ENCODE measurements around the gene OSCP1.

GRCh38 chr1:36493524-36493923, 43.3 kb upstream of the OSCP1 start:
- TF ChIP-seq, protein P1, sequence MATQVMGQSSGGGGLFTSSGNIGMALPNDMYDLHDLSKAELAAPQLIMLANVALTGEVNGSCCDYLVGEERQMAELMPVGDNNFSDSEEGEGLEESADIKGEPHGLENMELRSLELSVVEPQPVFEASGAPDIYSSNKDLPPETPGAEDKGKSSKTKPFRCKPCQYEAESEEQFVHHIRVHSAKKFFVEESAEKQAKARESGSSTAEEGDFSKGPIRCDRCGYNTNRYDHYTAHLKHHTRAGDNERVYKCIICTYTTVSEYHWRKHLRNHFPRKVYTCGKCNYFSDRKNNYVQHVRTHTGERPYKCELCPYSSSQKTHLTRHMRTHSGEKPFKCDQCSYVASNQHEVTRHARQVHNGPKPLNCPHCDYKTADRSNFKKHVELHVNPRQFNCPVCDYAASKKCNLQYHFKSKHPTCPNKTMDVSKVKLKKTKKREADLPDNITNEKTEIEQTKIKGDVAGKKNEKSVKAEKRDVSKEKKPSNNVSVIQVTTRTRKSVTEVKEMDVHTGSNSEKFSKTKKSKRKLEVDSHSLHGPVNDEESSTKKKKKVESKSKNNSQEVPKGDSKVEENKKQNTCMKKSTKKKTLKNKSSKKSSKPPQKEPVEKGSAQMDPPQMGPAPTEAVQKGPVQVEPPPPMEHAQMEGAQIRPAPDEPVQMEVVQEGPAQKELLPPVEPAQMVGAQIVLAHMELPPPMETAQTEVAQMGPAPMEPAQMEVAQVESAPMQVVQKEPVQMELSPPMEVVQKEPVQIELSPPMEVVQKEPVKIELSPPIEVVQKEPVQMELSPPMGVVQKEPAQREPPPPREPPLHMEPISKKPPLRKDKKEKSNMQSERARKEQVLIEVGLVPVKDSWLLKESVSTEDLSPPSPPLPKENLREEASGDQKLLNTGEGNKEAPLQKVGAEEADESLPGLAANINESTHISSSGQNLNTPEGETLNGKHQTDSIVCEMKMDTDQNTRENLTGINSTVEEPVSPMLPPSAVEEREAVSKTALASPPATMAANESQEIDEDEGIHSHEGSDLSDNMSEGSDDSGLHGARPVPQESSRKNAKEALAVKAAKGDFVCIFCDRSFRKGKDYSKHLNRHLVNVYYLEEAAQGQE (IDR thresholded peaks at IDR 0.05; ENCODE audit: low read depth, low read length): no peak
- TF ChIP-seq EP300 (IDR thresholded peaks at IDR 0.05; ENCODE audit: borderline replicate concordance in 1 of 2, low read depth in 1 of 2, low read length in 1 of 2): no peak
- TF ChIP-seq, protein P2, sequence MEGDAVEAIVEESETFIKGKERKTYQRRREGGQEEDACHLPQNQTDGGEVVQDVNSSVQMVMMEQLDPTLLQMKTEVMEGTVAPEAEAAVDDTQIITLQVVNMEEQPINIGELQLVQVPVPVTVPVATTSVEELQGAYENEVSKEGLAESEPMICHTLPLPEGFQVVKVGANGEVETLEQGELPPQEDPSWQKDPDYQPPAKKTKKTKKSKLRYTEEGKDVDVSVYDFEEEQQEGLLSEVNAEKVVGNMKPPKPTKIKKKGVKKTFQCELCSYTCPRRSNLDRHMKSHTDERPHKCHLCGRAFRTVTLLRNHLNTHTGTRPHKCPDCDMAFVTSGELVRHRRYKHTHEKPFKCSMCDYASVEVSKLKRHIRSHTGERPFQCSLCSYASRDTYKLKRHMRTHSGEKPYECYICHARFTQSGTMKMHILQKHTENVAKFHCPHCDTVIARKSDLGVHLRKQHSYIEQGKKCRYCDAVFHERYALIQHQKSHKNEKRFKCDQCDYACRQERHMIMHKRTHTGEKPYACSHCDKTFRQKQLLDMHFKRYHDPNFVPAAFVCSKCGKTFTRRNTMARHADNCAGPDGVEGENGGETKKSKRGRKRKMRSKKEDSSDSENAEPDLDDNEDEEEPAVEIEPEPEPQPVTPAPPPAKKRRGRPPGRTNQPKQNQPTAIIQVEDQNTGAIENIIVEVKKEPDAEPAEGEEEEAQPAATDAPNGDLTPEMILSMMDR (IDR thresholded peaks at IDR 0.05): no peak
- no peak for TF ChIP-seq GABPA (IDR thresholded peaks at IDR 0.05; ENCODE audit: low read depth)
- no peak for TF ChIP-seq POLR2AphosphoS5 (IDR thresholded peaks at IDR 0.05; ENCODE audit: low read depth, low read length)
- no peak for TF ChIP-seq RXRA (IDR thresholded peaks at IDR 0.05; ENCODE audit: borderline replicate concordance, low read depth)
- TF ChIP-seq FOXJ3 (CRISPR knock-in tag; IDR thresholded peaks at IDR 0.05): no peak
- no peak for TF ChIP-seq GATA2 (CRISPR knock-in tag; IDR thresholded peaks at IDR 0.05)
- no peak for TF ChIP-seq NRF1 (IDR thresholded peaks at IDR 0.05; ENCODE audit: low read depth, low read length)
- TF ChIP-seq RFX5 (IDR thresholded peaks at IDR 0.05; ENCODE audit: low read length): no peak
- TF ChIP-seq, protein P3, sequence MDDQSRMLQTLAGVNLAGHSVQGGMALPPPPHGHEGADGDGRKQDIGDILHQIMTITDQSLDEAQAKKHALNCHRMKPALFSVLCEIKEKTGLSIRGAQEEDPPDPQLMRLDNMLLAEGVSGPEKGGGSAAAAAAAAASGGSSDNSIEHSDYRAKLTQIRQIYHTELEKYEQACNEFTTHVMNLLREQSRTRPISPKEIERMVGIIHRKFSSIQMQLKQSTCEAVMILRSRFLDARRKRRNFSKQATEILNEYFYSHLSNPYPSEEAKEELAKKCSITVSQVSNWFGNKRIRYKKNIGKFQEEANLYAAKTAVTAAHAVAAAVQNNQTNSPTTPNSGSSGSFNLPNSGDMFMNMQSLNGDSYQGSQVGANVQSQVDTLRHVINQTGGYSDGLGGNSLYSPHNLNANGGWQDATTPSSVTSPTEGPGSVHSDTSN (IDR thresholded peaks at IDR 0.05): no peak
- no peak for TF ChIP-seq SIN3A (IDR thresholded peaks at IDR 0.05; ENCODE audit: borderline replicate concordance, low read depth, low read length)
- no peak for TF ChIP-seq TAF1 (IDR thresholded peaks at IDR 0.05; ENCODE audit: borderline replicate concordance, low read depth, low read length)

Measured in SK-N-SH (cell line).